CD4-positive, alpha-beta T cell treated with Interleukin-17A for 4 hours (primary cell): ENCODE measurements around the gene DPP10.
"Not testable (repeated sequence)": the region's sequence is repeated elsewhere in the genome, so short reads cannot be mapped to it uniquely, and the experiment has no call there.

ENCODE experiments used
- DNase-seq: peaks from one replicate; pipeline ENCODE4 v3.0.0-alpha.2; 2020; ENCODE audit warnings: mixed read lengths

The DPP10 gene

DNA sequence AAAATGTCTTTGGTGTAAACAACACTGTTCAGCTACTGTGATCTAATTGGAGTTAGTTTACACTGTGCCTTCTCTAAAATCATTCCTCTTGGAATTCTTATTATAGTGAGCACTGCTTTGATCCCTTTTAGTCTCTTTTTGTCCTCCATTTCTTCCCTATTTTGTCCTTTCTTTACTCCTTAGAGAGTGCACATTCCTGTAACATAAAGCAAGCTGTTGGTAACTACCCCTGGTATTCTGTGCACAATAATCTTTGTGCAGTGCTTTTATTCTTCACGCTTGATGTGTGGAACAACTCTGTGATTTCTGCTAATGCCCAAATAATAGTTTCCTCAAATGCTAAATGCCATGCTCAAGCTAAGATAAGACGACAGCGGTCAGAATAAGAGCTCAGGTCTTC, 401.5 kb downstream of the DPP10 start:
- no peak for DNase-seq

DNA sequence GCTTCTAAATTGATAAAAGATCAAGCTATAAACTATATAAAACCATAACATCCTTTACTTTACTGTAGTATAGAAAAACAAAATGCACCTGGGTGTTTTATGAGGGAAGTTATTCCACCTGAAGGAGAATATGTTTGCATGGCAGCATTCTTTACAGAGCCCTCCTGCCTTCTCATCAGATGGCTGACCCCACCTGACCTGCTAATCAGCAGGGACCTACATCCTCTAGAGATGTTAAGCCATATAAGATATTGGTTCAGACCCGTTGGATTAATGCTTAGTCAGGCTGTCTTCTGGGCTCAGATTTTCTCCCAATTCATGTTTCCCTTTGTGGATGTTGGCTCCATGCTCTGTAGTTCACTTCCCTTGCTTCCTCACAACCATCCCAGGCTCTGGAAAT, 414.8 kb downstream of the DPP10 start:
- no peak for DNase-seq

DNA sequence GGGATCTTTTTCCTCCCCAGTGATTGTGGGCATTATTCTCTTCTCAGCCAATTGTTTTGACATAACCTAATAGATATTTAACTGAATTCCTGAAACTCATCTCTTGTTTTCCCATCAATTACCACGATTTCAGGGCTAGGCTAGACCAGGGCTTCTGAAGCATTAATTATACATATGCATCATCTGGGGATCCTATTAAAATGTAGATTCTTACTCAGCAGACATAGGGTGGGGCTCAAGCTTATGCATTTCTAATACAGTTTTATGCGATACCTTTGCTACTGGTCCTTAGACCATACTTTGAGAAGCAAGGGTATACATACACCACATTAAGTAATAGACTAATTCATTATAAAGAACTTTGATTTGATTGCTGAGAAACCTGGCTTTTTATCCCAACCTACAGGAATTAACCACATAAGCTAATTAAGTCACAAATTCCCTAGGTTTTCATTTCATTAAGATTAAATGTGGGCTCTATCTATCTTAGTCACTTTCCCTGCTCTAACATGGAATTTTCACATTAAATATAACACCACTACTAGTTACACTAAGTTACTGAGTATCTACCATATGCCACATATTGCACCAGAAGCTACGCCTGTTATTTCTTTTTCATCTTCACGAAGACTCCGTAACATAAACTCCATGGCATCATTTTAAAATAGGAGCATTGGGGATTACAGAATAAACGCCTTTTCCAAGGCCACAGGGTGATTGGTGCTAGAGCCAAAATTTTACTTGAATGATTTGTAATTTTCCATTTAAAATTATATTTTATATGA, 417.5 kb downstream of the DPP10 start:
- DNase-seq: no peak

DNA sequence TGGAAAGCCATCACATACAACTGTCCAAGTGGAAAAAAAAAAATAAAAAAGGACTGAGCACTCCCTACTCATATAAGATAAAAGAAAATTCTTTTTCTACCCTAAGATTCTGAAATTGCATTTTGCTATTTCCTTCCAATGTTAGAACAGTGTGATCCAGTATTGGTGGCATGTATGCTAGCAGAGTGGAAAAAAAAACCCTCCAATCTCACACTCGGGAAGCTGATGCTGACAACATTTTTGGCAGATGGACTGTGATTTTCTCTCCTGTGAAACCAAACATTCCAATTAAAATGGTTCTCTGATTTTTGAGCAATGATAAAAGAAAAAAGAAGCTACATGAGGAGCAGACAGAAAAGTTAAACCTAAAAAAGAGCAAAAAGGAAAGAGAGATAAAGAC, 419.8 kb downstream of the DPP10 start:
- no peak for DNase-seq

DNA sequence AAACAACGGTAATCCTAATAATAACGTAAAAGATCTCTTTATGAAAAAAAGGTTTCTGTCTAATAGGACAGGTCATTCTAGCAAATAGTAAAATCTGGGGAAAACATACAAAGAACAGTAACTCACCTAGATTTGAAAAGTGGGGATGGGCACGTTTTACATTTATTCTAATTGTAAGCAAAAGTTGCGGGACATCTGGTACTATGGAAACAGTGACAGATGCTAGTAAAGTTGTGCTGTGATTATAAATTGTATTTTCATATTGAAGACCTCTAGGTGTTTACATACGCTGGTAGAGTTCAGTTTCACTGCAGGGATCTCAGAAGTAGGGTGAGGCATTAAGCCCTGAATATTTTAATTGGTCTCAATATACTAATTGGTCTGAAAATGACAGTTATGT, 422.5 kb downstream of the DPP10 start:
- DNase-seq: no peak

DNA sequence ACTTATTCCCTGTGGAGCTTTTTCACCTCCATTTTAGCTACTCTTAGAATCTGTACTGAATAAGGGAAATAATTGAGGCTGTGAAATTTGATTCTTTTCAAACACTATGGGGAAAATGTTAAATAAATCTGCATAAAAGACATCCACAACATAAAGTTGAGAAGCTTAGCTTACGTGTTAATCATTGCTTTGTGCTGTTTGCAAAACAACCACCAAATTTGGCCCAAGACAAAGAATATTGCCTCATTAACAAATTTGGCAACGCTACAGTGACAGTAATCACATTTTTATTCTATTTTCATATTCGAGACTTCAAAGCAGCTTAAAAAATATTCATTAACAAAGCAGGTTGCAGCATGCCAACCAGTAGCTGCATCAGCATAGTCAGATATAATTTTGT, 437.6 kb downstream of the DPP10 start:
- no peak for DNase-seq

DNA sequence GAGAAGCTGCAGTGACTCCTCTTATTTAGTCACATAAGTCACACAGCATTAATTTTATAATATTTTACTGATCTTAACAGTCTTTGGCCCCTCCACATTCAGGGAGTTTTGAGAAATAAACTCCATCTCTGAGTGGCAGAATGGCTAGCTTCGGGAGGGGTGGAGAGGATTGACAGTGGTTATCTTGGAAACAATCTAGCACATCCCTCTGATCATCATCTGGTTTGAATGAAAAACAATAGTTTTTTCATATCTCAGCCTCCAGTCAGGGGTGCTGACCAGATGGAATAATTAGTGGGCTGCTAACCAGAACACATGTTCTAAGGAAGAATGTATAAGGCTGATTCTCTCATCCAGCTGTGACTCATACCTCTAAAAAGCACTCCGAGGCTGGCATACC, 477.5 kb downstream of the DPP10 start:
- DNase-seq: no peak

DNA sequence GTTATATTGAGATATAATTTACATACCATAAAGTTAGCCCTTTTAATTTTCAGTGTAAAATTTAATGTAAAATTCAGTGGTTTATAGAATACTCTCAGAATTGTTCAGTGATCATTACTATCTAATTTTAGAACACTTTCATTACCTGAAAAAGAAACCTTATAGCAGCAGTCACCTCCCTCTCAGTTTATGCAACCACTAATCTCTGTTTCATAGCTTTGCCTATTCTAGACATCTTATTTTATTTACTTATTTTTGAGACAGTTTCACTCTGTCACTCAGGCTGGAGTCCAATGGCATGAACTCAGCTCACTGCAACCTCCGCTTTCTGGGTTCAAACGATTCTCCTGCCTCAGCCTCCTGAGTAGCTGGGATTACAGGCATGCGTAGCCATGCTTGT, 479.6 kb downstream of the DPP10 start:
- no peak for DNase-seq

DNA sequence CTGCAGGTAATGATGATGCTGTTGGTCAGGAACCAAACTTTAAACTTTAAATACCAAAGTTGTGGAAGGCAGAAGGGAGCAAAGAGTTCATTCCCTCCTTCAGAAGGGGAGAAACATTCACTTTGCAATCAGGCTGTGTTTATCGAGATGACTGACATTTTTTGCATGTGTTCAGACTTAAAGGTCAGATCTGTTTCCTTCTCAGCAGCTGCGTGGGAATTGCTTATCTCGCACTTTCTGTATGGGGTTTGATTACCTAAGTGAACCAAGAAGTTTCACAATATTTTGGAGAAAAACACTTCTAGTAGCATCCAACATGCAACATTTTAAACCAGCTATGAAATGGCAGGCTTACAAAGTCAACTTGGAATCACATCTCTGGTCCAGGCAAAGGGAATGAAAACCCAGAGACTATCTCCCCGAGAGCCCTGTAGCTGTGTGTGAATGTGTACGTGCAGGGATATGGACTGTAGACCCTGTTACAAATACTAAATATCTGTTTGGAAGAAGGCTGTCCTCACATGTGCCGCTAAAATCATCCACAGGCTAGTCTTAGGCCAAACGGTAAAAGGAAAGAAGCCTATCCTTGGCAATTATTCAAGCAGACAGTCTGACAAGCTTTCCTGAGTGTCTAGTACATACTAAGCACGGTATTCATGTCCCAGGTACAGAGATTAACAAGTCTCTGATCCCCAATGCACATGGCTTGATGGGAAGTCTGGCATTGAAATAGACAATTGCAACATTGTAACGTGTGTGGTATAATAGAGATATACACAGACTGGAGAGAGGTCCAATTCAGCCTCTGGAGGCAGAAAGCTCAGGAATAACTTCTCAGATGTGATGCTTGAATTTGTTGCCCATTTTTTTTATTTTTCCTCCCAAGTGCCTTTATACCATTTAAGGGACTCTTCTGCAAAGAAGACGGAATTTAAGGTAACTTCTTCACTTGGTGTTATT, 483.1 kb downstream of the DPP10 start:
- DNase-seq: no peak

DNA sequence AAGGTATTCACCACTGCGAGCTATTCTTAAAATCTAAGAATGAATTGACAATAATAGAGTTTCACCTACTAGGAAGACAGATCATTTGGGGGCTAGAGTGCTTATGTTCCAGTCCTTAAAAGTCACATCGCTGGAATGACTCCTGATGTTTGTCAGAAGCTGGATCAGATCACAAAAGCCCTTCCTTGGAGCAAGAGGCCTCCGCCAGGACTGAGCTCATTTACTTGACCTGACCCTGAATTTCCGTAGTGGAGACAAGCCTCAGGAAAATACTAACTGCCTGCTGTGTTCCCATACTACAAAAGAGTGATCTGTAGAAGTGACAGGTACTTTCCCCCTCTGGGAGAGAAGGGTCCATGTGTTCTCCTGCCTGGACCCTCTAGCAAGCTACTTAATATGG, 483.9 kb downstream of the DPP10 start:
- DNase-seq: no peak

DNA sequence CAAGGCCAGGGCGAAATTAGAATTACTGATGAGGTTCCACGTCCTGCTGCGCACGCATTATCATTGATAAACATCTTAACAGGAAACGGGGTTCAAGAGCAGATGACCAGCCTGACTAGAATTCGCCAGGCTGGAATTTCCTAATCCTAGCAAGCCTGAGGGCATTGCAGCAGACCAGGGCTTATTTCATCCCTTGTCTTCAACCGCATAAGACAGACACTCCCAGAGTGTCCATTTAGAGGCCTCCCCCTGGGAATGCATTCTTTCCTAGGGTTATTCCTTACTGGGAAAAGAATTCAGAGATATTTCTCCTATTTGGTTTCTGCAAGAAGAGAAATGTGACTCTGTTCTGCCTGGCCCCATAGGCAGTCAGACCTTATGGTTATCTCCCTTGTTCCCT, 486.8 kb downstream of the DPP10 start:
- DNase-seq: no peak

DNA sequence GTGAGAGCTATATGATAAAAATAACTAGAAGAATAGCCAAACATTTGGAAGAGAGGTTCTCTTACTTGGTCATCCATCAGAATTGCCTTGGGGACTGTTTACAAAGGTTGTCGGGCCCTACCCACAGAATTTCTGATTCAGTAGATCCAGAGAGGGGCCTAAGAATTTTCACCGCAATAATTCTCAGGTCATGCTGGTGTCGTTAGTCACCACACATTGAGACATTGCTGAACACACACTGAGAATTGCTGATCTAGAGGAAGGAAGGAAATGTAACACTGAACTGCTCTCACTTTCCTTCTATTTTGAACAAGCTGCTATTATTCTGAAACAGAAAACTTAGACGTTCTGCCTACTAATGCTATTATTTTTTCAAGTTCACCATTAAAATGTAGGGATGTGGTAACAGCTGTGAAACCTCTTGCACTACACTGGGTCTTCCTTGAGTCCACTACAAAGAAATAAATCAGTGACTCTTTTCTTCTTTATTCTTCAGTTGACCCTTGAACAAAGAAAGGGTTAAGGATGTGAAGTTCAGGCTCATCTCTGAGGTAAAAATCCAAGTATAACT, 491.3 kb downstream of the DPP10 start:
- no peak for DNase-seq

DNA sequence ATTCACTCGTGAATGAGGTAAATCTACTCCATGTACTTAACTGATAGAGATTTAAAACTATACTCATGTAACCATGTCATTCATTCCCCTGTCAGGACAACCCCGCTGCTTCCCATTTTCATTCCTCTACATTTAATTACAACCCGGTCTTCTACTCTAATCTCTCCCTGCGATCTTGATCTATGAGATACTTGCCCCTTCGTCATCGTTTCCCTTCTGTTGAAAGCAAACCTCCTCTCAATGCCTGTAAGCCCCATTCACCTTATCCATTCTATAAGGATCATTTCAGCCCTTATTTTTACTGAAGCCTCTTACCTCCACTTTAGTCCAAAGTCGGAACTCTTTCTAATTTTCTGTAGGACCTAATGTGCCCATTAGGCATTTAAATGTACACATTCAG, 492.6 kb downstream of the DPP10 start:
- DNase-seq: no peak

DNA sequence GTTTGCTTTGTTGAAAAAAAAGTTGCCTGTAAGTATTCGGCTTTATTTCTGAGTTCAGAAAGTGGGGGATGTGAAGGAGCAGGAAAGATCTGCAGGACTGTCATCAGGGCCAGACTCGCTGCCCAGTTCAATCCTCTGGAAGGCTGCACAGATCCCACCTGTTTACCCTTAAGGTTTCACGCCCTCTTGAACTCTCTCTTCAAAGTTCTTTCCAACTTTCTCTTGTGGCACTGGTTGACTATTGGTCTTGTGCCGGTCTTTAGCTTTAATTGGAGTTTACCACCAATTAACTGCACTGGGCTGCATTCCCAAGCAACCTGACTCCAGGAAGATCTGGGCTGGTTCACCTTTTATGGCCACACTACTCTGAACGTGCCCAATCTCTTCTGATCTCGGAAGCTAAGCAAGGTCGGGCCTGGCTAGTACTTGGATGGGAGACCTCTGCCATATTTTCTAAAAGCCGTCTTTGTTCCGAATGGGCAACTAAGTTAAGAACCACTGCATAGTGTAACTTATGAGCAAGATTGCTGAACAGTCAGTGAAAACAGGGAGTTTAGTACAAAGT, 495.0 kb downstream of the DPP10 start:
- DNase-seq: no peak

DNA sequence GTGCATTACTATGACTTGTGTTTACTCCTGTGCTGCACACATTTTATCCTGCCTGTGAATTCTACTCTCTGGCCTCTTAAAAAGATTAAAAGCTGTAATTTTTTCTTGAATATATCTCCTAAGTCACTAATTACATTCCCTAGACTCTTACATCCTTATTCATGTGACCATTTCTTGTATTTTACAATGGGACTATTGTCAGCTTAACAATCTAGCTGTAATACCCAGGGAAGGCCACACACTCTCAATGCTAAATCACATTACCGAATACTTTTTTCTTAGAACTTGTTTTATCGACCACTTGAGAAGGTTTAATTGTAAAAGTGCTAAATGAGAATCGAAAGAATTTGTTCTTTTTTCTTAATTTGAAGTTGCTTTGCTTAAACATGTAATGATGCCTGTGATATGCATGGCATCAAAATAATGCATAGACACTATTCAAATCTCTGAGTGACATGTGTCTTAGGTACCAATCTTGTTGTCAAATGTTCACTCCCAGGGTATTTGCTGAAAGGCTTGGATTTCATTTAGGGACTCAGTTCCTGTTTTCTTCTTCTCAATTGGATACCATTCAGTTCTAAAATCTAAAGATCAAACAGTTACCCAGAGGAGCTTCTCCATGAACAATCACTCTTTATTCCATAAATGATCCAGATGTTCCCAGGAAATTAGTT, 498.5 kb downstream of the DPP10 start:
- DNase-seq: no peak

DNA sequence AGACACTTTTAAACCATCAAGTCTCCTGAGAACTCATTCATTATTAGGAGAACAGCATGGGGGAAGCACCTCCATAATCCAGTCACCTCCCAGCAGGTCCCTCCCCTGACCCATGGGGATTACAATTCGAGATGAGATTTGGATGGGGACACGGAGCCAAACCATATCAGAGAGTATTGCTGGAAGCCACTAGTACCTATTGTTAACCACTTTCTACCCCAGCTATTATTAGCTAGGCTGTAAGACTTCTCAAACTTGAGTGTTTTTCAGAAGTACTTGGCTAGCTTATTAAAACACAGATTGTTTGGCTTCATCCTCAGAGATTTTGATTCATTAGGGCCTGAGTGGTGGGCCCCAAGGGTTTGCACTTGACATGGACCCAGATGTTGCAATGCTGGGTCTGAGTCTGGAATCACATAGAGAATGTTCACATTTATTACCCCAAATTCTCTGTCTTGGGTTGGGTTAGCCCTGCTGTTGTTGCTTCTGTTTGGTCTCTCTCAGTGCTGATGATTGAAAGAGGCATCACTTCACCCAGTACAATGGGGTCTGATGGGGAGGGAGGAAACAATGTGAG, 506.9 kb downstream of the DPP10 start:
- DNase-seq: no peak

DNA sequence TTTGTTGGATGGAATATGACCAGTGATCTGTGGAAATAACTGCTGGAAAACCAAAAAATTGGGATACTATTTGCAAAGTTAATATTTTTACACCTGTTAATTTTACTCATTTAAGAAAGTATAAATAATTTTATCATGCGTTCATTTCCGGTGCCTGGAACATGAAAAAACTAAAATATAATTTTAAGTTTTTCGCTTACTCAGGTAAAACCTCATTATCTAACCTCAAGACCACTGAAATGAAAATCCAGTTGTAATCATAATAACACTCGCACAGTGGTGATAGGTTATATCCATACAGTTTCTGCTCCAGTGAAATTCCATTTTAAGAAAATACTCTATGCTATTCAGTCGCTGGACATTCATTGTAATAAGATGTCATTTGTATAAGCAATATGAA, 517.9 kb downstream of the DPP10 start:
- no peak for DNase-seq

DNA sequence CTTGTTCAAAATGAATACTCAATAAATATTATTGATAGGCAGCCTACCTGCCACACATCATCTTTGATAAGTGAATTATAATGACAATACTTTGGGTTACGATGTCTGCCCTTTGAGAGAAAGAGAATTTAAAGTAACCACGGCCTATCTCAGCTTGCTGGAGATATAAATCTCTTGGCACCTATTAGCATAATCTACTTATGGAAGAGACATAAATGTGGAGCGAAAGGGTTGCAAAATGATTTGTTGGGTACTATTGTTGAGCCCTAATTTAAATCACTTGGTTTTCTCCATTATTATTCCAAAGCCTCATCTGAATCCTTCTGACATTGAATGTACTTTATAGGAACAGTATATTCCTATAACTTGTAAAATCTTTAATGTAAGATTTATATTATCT, 520.1 kb downstream of the DPP10 start:
- DNase-seq: no peak

DNA sequence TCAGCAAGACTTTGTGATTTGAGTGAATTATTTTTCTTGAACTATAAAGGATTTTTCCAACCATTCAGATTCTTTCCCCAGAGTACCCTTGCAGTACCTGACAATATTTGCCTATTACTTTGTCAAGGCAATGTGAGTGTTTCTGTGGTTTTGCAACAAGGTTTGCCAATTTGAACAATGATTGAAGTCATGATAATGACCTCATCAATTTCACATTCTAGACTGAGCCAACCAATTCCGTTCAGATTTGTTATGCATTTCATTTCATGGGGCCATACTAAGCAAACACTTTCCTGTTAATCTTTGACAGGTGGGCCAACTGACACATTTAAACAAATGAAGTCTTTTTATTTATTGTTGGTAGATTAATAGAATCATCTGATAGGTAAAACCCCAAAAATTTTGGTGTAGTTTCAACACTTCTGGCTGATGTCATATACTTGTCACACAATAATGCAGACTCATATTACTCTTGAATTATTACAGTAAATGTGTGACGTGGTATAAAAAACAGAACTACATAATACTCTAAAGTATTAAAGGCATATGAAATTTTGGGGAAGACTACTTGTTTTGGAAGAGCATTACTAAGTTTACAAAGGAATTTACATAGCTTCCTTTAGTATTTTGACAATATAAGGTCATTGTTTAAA, 526.4 kb downstream of the DPP10 start:
- DNase-seq: no peak

DNA sequence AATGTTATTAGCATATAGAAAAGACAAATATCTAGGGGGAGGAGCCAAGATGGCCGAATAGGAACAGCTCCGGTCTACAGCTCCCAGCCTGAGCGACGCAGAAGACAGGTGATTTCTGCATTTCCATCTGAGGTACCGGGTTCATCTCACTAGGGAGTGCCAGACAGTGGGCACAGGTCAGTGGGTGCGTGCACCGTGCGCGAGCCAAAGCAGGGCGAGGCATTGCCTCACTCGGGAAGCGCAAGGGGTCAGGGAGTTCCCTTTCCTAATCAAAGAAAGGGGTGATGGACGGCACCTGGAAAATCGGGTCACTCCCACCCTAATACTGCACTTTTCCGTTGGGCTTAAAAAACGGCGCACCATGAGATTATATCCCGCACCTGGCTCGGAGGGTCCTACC, 561.9 kb downstream of the DPP10 start:
- not testable (repeated sequence) for DNase-seq

DNA sequence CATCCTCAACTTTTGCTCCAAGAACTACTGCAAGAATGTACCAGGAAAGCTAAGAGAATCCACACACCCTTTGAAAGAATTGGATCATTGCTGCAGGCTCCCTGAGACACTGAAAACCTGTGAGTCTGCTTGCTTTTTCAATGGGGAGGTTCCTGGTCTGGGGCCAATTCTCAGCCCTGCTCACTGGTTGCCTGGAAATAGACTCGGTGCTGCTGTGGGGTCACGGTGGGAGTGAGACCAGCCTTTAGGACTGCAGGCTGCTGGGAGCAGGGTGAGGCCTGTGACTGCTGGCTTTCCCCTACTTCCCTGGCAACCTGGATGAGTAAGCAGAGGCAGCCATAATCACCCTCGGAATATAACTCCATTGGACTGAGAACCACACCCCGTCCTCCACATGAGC, 569.3 kb downstream of the DPP10 start:
- DNase-seq: no peak

DNA sequence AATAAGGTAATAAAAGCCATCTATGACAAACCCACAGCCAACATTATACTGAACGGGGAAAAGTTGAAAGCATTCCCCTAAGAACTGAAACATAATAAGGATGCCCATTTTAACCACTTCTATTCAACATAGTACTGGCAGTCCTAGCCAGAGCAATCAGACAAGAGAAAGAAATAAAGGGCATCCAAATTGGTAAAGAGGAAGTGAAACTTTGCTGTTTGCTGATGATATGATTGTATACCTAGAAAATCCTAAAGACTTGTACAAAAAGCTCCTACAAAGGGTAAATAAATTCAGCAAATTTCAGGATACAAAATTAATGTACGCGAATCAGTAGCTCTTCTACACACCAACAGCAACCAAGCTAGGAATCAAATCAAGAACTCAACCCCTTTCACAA, 579.6 kb downstream of the DPP10 start:
- not testable (repeated sequence) for DNase-seq
